Uterus (tissue), 4 donors: ENCODE results near the gene GHSR. TPM values are rescaled to one million over a fixed set of nuclear protein-coding genes. Genes with fewer than 3 reads are reported as not detected.

Experiments
- DNase-seq, 2 donors: peaks; one replicate each; pipeline ENCODE4 v3.0.0-alpha.2; 2019 to 2020
- H3K27ac ChIP-seq, 2 donors: fragments of 200-600 bp; sonication (generic); 1 replicate in 1 of 2; 2 replicates in 1 of 2; pipeline ENCODE4 v1.5.1; 2016 to 2018
- H3K27me3 ChIP-seq, 2 donors: fragments of 200-600 bp; sonication (generic); one replicate each; pipeline ENCODE4 v1.5.1; 2018 to 2019; ENCODE audit warnings: control low read depth in 1 of 2
- H3K36me3 ChIP-seq, 2 donors: fragments of 200-600 bp; sonication (generic); one replicate each; pipeline ENCODE4 v1.5.1; 2019; ENCODE audit warnings: control low read depth in 1 of 2
- H3K4me1 ChIP-seq, 2 donors: fragments of 200-600 bp; sonication (generic); one replicate each; pipeline ENCODE4 v1.5.1; 2018 to 2019; ENCODE audit warnings: control low read depth in 1 of 2
- H3K4me3 ChIP-seq, 2 donors: fragments of 200-600 bp; sonication (generic); 1 replicate in 1 of 2; 2 replicates in 1 of 2; pipeline ENCODE4 v1.5.1; 2018 to 2019; ENCODE audit warnings: mild to moderate bottlenecking in 1 of 2
- H3K9me3 ChIP-seq, 2 donors: fragments of 200-600 bp; sonication (generic); one replicate each; pipeline ENCODE4 v1.5.1; 2019; ENCODE audit warnings: control low read depth in 1 of 2
- CTCF ChIP-seq, 4 experiments: fragments of 200-600 bp in 2 of 4; fragments of 450-650 bp in 2 of 4; sonication (generic) in 2 of 4; IDR thresholded peaks; one replicate each; pipeline ENCODE4 v1.5.1; 2016 to 2019; ENCODE audit warnings: antibody characterized with exemption in 4 of 4, mild to moderate bottlenecking in 2 of 4, moderate library complexity in 1 of 4
- POLR2A ChIP-seq, 2 donors: fragments of 450-650 bp; IDR thresholded peaks; one replicate each; pipeline ENCODE4 v1.6.1; 2016; ENCODE audit warnings: antibody characterized with exemption in 2 of 2, mild to moderate bottlenecking in 1 of 2, moderate library complexity in 1 of 2
- intact Hi-C: fragments of 100-400 bp; cut with DNase I; formaldehyde crosslinking; loops from one replicate; pipeline ENCODE4 v1.15.1; 2023; ENCODE audit warnings: low total_unique reads
- total RNA-seq, 4 donors: library from RNA; depleted of rRNA in 3 of 4; stranded (reverse); fragments of >200 nt in 3 of 4; gene quantifications; one replicate each; pipeline versions ENCODE4 v1.1.0 to v1.2.4, GENCODE V29; 2014 to 2023
- donor health status: DM: yes; HTN: yes; CAD: no.

GHSR gene
- total RNA-seq, 4 donors from 2014 or later, result not detected

- Histone ChIP-seq H3K36me3 (no peaks in the 10 kb centered on the region), H3K4me1 (no peaks in the 10 kb centered on the region), H3K9me3 (no peaks in the 10 kb centered on the region), H3K27me3 (no peaks in the 10 kb centered on the region), H3K4me3 (no peak overlapping the region), H3K27ac (no peak overlapping the region)
- DNase-seq, result no peak
- TF ChIP-seq CTCF (IDR thresholded peaks at IDR 0.05) (no peak), POLR2A (IDR thresholded peaks at IDR 0.05) (no peak)
- intact Hi-C loops, result no loop called here
Measured at GRCh38 chr3:172398484-172398883, 49.8 kb downstream of the GHSR start.

GRCh38 chr3:172397716-172398405, 50.4 kb downstream of the GHSR start:
- H3K9me3 ChIP-seq, result no peaks in the 10 kb centered on the region
- H3K36me3 ChIP-seq, result no peaks in the 10 kb centered on the region
- H3K4me3 ChIP-seq, result no peak overlapping the region
- no peaks in the 10 kb centered on the region for H3K27me3 ChIP-seq
- intact Hi-C loops, result no loop called here
- no peak overlapping the region for H3K27ac ChIP-seq
- no peaks in the 10 kb centered on the region for H3K4me1 ChIP-seq
- no peak for TF ChIP-seq CTCF (IDR thresholded peaks at IDR 0.05)
- no peak for TF ChIP-seq POLR2A (IDR thresholded peaks at IDR 0.05)
- no peak for DNase-seq

GRCh38 chr3:172396400-172396799, 51.9 kb downstream of the GHSR start:
- H3K4me3 ChIP-seq, result no peak overlapping the region
- intact Hi-C loops, result no loop called here
- H3K36me3 ChIP-seq, result no peaks in the 10 kb centered on the region
- H3K27me3 ChIP-seq, result no peaks in the 10 kb centered on the region
- no peak overlapping the region for H3K27ac ChIP-seq
- DNase-seq, result no peak
- H3K4me1 ChIP-seq, result no peaks in the 10 kb centered on the region
- H3K9me3 ChIP-seq, result no peaks in the 10 kb centered on the region
- TF ChIP-seq CTCF (IDR thresholded peaks at IDR 0.05), result no peak

DNA sequence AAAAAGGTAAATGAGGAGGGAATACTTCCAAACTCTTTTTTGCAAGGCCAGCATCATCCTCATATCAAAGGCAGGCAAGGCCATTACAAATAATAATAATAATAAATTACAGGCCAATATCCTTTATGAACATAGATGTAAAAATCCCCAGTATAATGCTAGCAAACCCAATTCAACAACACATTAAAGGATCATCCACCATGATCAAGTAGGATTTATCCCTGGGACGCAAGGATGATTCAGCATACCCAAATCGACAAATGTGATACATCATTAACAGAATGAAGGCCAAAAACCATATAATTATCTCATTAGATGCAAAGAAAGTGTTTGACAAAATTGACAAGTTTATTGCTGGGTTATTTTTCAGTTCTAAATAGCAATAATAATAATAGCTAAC, 53.6 kb downstream of the GHSR start:
- H3K9me3 ChIP-seq, result no peaks in the 10 kb centered on the region
- no peak overlapping the region for H3K4me3 ChIP-seq
- no peaks in the 10 kb centered on the region for H3K27me3 ChIP-seq
- DNase-seq, result no peak
- H3K36me3 ChIP-seq, result no peaks in the 10 kb centered on the region
- intact Hi-C loops, result no loop called here
- no peak overlapping the region for H3K27ac ChIP-seq
- H3K4me1 ChIP-seq, result no peaks in the 10 kb centered on the region
- TF ChIP-seq CTCF (IDR thresholded peaks at IDR 0.05) (no peak), POLR2A (IDR thresholded peaks at IDR 0.05) (no peak)

Other genes starting within 250 kb of the GHSR start
- 100 to 1,000 TPM in 1 of 4 donors, 10 to 100 TPM in 3; 26.9 to 163 (median 37.4) TPM for gene TNFSF10, start 75.0 kb upstream of the GHSR start, total RNA-seq